Thyroid gland (tissue), 4 donors: Measurements from ENCODE around the gene DLL4.

ENCODE experiments used
- POLR2A ChIP-seq, 2 donors: fragments of 450-650 bp; IDR thresholded peaks; one replicate each; pipeline ENCODE4 v1.6.1; 2017; ENCODE audit warnings: antibody characterized with exemption in 2 of 2, mild to moderate bottlenecking in 2 of 2, moderate library complexity in 1 of 2
- TF ChIP-seq, protein P1 (sequence below), 6 experiments: fragments of 200-600 bp in 3 of 6; fragments of 450-650 bp in 3 of 6; sonication (generic) in 3 of 6; IDR thresholded peaks; one replicate each; pipeline ENCODE4 v1.5.1; 2016 to 2019; ENCODE audit warnings: antibody characterized with exemption in 6 of 6, mild to moderate bottlenecking in 2 of 6, inconsistent platforms in 1 of 6, moderate library complexity in 1 of 6

DNA sequence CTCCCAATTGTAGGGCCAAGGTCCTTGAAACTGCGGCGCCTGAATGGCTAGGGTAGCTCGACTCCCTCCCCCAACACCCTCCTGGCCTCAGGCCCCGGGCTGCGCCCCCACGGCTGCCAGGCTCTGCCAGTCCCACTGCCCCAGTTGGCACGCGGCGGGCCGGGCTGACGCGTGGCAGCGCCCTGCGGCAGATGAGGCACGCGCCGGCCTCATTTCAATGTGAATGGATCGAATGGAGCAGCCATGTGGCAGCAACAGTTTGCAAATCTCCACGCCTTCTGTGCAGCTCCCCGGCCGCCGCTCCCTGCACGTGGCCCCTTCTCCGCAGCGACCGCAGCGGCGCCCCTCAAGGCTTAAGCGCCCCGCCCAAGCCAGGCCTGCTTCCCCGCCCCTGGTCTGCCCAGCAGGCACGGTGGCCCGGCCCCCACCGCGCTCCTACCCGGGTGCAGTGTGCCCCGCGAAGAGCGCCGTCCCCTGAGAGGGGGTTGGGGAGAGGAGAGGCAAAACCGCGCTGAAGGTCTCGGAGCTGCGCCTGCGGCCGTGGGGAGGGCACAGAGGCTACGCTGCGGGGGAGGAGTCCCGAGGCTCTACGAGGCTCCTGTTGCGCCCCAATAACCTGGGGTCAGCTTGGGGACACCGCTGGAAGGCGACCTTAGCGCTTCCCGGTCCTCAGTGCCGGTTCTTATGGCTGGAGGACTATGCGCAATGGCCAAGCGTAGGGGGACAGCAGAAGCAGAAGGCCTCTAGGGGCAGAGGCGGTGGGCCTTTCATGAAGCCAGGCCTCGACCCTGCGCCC lies 3.1 kb upstream of the DLL4 start:
- TF ChIP-seq, protein P1, sequence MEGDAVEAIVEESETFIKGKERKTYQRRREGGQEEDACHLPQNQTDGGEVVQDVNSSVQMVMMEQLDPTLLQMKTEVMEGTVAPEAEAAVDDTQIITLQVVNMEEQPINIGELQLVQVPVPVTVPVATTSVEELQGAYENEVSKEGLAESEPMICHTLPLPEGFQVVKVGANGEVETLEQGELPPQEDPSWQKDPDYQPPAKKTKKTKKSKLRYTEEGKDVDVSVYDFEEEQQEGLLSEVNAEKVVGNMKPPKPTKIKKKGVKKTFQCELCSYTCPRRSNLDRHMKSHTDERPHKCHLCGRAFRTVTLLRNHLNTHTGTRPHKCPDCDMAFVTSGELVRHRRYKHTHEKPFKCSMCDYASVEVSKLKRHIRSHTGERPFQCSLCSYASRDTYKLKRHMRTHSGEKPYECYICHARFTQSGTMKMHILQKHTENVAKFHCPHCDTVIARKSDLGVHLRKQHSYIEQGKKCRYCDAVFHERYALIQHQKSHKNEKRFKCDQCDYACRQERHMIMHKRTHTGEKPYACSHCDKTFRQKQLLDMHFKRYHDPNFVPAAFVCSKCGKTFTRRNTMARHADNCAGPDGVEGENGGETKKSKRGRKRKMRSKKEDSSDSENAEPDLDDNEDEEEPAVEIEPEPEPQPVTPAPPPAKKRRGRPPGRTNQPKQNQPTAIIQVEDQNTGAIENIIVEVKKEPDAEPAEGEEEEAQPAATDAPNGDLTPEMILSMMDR (IDR thresholded peaks at IDR 0.05) = no peak
- no peak for TF ChIP-seq POLR2A (IDR thresholded peaks at IDR 0.05)
